Measurements from ENCODE around the gene CELF1. TPM values are rescaled to one million over a fixed set of nuclear protein-coding genes. Genes with fewer than 3 reads are reported as not detected.
A peak's percentile ranks its signal among the peaks of the same experiment; 100 is the strongest.

Gene CELF1
- total and polyA plus RNA-seq, 2 of the 13 experiments (the other 11 are each of a cell fraction or from before 2014, with no cell fraction given): 69.0 to 80.1 TPM

DNA sequence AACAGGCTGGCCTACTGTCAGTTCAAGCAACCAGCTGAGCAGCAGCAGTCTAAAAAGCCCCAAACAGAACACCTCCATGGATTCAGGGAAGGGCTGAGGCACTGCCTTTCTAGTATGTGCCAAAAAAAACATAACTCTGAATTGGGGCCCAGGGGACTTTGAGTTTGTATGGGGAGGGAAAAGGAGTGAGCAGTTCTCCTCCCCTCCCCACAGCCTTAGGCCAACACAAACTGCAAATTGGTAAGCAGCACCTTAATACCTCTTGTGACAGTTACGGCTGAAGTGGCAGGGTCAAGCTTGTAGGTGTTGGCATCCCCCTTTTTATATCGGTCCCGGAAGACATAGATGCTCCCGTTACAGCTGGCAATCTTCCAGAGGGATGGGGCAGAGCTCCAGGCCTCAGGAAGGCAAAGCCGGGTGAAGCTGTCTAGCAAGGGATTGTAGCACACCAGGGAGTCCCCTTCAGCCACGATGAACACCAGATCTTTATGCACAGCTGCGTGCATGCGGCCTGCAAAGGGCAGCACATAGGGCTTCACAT is 19.9 kb upstream of the CELF1 start:
- H3K4me1 ChIP-seq (ENCODE audit: insufficient read depth, low read length): peaks cover 7% of the 10 kb centered on the region
- no peak overlapping the region for H2AFZ ChIP-seq (ENCODE audit: low read length)
- H3K4me2 ChIP-seq (ENCODE audit: low read depth, low read length): no peak overlapping the region
- no peak overlapping the region for H3K4me3 ChIP-seq (replicated peaks in 1 of 3; ENCODE audit: insufficient read depth in 1 of 3, low read depth in 2 of 3, low read length in 3 of 3)
- ATAC-seq (no peak), FAIRE-seq (no peak), DNase-seq (ENCODE audit: low spot score) (no peak)
- H3K79me2 ChIP-seq (ENCODE audit: insufficient read depth, low read length): peaks cover 20% of the 10 kb centered on the region
- BruUV-seq (replicated peaks): no TSS peak
- peaks cover 12 to 47% of the 10 kb centered on the region in 2 experiments for H3K36me3 ChIP-seq (replicated peaks in 1 of 2; ENCODE audit: control insufficient read depth in 1 of 2, insufficient read depth in 2 of 2, low read length in 2 of 2)
- in situ Hi-C loops (cut with HindIII; ENCODE audit: extremely low pct_ligation_motif_present, low pct_unique_long_range_greater_than_20kb): no loop called here
- ChIA-PET POLR2A (no interaction called here), CTCF (ENCODE audit: low intra/inter-chr PET ratio, low total read pairs) (no interaction called here)
- no peaks in the 10 kb centered on the region for H3K27me3 ChIP-seq (ENCODE audit: control insufficient read depth in 1 of 2, insufficient read depth in 2 of 2, low read length in 2 of 2)
- no peak overlapping the region for H3K9ac ChIP-seq (ENCODE audit: insufficient read depth, low read depth, low read length)
- TF ChIP-seq, protein P1, sequence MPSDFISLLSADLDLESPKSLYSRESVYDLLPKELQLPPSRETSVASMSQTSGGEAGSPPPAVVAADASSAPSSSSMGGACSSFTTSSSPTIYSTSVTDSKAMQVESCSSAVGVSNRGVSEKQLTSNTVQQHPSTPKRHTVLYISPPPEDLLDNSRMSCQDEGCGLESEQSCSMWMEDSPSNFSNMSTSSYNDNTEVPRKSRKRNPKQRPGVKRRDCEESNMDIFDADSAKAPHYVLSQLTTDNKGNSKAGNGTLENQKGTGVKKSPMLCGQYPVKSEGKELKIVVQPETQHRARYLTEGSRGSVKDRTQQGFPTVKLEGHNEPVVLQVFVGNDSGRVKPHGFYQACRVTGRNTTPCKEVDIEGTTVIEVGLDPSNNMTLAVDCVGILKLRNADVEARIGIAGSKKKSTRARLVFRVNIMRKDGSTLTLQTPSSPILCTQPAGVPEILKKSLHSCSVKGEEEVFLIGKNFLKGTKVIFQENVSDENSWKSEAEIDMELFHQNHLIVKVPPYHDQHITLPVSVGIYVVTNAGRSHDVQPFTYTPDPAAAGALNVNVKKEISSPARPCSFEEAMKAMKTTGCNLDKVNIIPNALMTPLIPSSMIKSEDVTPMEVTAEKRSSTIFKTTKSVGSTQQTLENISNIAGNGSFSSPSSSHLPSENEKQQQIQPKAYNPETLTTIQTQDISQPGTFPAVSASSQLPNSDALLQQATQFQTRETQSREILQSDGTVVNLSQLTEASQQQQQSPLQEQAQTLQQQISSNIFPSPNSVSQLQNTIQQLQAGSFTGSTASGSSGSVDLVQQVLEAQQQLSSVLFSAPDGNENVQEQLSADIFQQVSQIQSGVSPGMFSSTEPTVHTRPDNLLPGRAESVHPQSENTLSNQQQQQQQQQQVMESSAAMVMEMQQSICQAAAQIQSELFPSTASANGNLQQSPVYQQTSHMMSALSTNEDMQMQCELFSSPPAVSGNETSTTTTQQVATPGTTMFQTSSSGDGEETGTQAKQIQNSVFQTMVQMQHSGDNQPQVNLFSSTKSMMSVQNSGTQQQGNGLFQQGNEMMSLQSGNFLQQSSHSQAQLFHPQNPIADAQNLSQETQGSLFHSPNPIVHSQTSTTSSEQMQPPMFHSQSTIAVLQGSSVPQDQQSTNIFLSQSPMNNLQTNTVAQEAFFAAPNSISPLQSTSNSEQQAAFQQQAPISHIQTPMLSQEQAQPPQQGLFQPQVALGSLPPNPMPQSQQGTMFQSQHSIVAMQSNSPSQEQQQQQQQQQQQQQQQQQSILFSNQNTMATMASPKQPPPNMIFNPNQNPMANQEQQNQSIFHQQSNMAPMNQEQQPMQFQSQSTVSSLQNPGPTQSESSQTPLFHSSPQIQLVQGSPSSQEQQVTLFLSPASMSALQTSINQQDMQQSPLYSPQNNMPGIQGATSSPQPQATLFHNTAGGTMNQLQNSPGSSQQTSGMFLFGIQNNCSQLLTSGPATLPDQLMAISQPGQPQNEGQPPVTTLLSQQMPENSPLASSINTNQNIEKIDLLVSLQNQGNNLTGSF (CRISPR knock-in tag; IDR thresholded peaks at IDR 0.05): no peak
- 0 out of 2 replicates have a peak, but pooled peaks have one; percentile 34 for TF ChIP-seq RBFOX2 (IDR thresholded peaks at IDR 0.05; ENCODE audit: low read depth, low read length)
- intact Hi-C loops (cut with micrococcal nuclease; ENCODE audit: unreplicated experiment): no loop called here
- no peaks in the 10 kb centered on the region for H4K20me1 ChIP-seq (ENCODE audit: insufficient read depth, low read length)
- H3K27ac ChIP-seq (ENCODE audit: extremely low read length, insufficient read depth, low read length): no peak overlapping the region
- 100% methylated on average over 2 of the region's 8 CpGs for WGBS (ENCODE audit: low lambda C conversion rate)
- H3K9me3 ChIP-seq (ENCODE audit: low read length): no peaks in the 10 kb centered on the region

DNA sequence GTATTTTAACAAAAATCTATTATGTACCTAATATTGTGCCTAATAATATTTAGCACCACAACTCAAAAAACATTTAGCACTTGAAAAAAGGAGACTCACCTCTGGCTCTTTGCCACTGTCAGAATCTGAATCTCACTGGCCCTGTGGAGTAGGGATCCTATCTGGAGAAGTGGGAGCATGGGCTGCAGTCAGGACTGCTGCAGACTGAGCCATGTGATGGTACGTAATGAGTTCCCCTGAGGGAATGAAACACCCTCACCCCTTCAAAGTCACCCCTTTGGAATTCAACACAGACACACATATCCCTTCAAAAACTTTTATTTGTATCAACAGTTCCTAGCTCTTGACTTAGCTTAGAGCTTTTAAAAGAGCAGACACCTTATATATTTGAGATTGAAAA is 19.0 kb upstream of the CELF1 start:
- 100% methylated on average over 1 of the region's 1 CpG for WGBS (ENCODE audit: low lambda C conversion rate)
- Histone ChIP-seq H3K27me3 (ENCODE audit: control insufficient read depth in 1 of 2, insufficient read depth in 2 of 2, low read length in 2 of 2) (no peaks in the 10 kb centered on the region), H3K27ac (ENCODE audit: extremely low read length, insufficient read depth, low read length) (no peak overlapping the region), H3K79me2 (ENCODE audit: insufficient read depth, low read length) (peaks cover 24% of the 10 kb centered on the region), H4K20me1 (ENCODE audit: insufficient read depth, low read length) (no peaks in the 10 kb centered on the region), H2AFZ (ENCODE audit: low read length) (no peak overlapping the region), H3K9me3 (ENCODE audit: low read length) (no peaks in the 10 kb centered on the region), H3K4me2 (ENCODE audit: low read depth, low read length) (no peak overlapping the region), H3K36me3 (replicated peaks in 1 of 2; ENCODE audit: control insufficient read depth in 1 of 2, insufficient read depth in 2 of 2, low read length in 2 of 2) (peaks cover 12 to 47% of the 10 kb centered on the region in 2 experiments), H3K4me3 (replicated peaks in 1 of 3; ENCODE audit: insufficient read depth in 1 of 3, low read depth in 2 of 3, low read length in 3 of 3) (no peak overlapping the region), H3K4me1 (ENCODE audit: insufficient read depth, low read length) (peaks cover 8% of the 10 kb centered on the region), H3K9ac (ENCODE audit: insufficient read depth, low read depth, low read length) (no peak overlapping the region)
- intact Hi-C loops (cut with micrococcal nuclease; ENCODE audit: unreplicated experiment): no loop called here
- ChIA-PET POLR2A (no interaction called here), CTCF (ENCODE audit: low intra/inter-chr PET ratio, low total read pairs) (no interaction called here)
- DNase-seq (ENCODE audit: low spot score) (no peak), FAIRE-seq (no peak), ATAC-seq (no peak)
- in situ Hi-C loops (cut with HindIII; ENCODE audit: extremely low pct_ligation_motif_present, low pct_unique_long_range_greater_than_20kb): no loop called here
- TSS peak; percentile 34 for BruUV-seq (replicated peaks)
- TF ChIP-seq, protein P2, sequence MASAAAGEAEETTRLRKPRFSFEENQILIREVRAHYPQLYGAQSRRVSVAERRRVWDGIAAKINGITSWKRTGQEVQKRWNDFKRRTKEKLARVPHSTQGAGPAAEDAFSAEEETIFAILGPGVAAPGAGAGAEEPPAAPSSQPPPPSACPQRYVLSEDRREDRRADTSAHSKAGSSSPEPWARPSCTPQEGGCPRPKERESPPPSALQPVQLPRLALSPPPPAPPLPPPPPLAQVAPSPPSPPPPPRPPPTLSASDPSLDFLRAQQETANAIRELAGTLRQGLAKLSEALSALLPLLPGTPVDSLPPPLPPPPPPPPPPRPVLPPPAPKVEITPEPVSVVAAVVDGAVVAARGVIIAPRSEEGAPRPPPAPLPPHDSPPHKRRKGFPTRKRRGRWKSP (CRISPR knock-in tag; IDR thresholded peaks at IDR 0.05): no peak
- TF ChIP-seq MZF1 (CRISPR knock-in tag; IDR thresholded peaks at IDR 0.05; ENCODE audit: borderline replicate concordance) (no peak), ZNF766 (CRISPR knock-in tag; IDR thresholded peaks at IDR 0.05; ENCODE audit: borderline replicate concordance) (no peak), BRCA1 (CRISPR knock-in tag; IDR thresholded peaks at IDR 0.05) (no peak), MTF1 (CRISPR knock-in tag; IDR thresholded peaks at IDR 0.05) (no peak), ZNF589 (CRISPR knock-in tag; conservative IDR thresholded peaks at IDR 0.05) (no peak), PRMT3 (CRISPR knock-in tag; IDR thresholded peaks at IDR 0.05; ENCODE audit: borderline replicate concordance, low read depth) (no peak), ZNF224 (CRISPR knock-in tag; IDR thresholded peaks at IDR 0.05) (no peak)
- TF ChIP-seq, protein P3, sequence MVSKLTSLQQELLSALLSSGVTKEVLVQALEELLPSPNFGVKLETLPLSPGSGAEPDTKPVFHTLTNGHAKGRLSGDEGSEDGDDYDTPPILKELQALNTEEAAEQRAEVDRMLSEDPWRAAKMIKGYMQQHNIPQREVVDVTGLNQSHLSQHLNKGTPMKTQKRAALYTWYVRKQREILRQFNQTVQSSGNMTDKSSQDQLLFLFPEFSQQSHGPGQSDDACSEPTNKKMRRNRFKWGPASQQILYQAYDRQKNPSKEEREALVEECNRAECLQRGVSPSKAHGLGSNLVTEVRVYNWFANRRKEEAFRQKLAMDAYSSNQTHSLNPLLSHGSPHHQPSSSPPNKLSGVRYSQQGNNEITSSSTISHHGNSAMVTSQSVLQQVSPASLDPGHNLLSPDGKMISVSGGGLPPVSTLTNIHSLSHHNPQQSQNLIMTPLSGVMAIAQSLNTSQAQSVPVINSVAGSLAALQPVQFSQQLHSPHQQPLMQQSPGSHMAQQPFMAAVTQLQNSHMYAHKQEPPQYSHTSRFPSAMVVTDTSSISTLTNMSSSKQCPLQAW (CRISPR knock-in tag; IDR thresholded peaks at IDR 0.05): no peak
